Mammary epithelial cell (primary cell): ENCODE measurements around the gene TLN1.

Source experiments
- CTCF ChIP-seq, 2 donors: IDR thresholded peaks in 1 of 2; conservative IDR thresholded peaks in 1 of 2; 2 replicates each; pipeline ENCODE4 v1.5.1; 2011 to 2012; ENCODE audit warnings: inconsistent platforms in 2 of 2, low read length in 2 of 2, mild to moderate bottlenecking in 2 of 2, control low read depth in 1 of 2, low read depth in 1 of 2; ENCODE audit not compliant: insufficient read depth in 1 of 2; ENCODE audit errors: extremely low read depth in 1 of 2
- EZH2 ChIP-seq: IDR thresholded peaks from 2 replicates; pipeline ENCODE4 v1.6.1; 2012; ENCODE audit warnings: low read length, inconsistent platforms, borderline replicate concordance

GRCh38 chr9:35683323-35683722 lies 48.7 kb downstream of the TLN1 start:
- no peak for TF ChIP-seq EZH2
- no peak for TF ChIP-seq CTCF (conservative IDR thresholded peaks at IDR 0.05 in 1 of 2, IDR thresholded peaks at IDR 0.05 in 1 of 2; ENCODE audit: extremely low read depth in 1 of 2, insufficient read depth in 1 of 2, low read depth in 1 of 2, low read length in 2 of 2)
